ENCODE measurements around the gene HIGD1A. TPM values are rescaled to one million over a fixed set of nuclear protein-coding genes. Genes with fewer than 3 reads are reported as not detected.

HIGD1A gene
- total and polyA plus RNA-seq, 2 of the 4 experiments (the other 2 are of a cell fraction), result 86.6 to 137 TPM

- no CpG with 5 or more reads among the region's 4 CpGs for WGBS, 2 experiments (ENCODE audit: extremely low coverage in 2 of 2, insufficient read length in 1 of 2)
- BruUV-seq (replicated peaks), result no TSS peak
Observed at GRCh38 chr3:42838571-42838970, 34.3 kb upstream of the HIGD1A start.

More at GRCh38 chr3:42838571-42838970, 34.3 kb upstream of the HIGD1A start:
- H3K36me3 ChIP-seq (ENCODE audit: control insufficient read depth, insufficient read depth, low read length), result no peaks in the 10 kb centered on the region
- H2AFZ ChIP-seq (replicated peaks; ENCODE audit: low read length, poor library complexity), result no peak overlapping the region
- dilution Hi-C loops (cut with HindIII; ENCODE audit: low sequenced_read_pairs, unreplicated experiment) (no loop called here), intact Hi-C loops (cut with micrococcal nuclease) (loop anchor here (5.0 kb wide), 1 partner anchor 591 kb away; no protein-coding TSS in a partner anchor), in situ Hi-C loops (cut with MboI; ENCODE audit: low sequenced_read_pairs) (loop anchor here (5.0 kb wide), 1 partner anchor 56 kb away; no protein-coding TSS in a partner anchor)
- H4K5ac ChIP-seq (ENCODE audit: low read depth, low read length), result no peak overlapping the region
- H2AK9ac ChIP-seq (replicated peaks; ENCODE audit: low read depth, low read length, poor library complexity), result no peak overlapping the region
- ChIA-PET POLR2A (ENCODE audit: unreplicated experiment) (no interaction called here), CTCF (interaction anchor here (1.2 to 1.5 kb wide), 2 partner anchors 58 to 59 kb away, joined by 4 read pairs; no protein-coding TSS in a partner anchor)
- H3K27ac ChIP-seq (ENCODE audit: insufficient read depth, low read length), result no peak overlapping the region
- ATAC-seq (ENCODE audit: low read depth) (no peak), DNase-seq (no peak)
- no peak overlapping the region for H3K23ac ChIP-seq (ENCODE audit: low read depth, low read length)
- H4K8ac ChIP-seq (ENCODE audit: low read depth in 2 of 2, low read length in 2 of 2), result no peak overlapping the region
- H3K4me3 ChIP-seq (ENCODE audit: insufficient read depth, low read depth, low read length), result no peak overlapping the region
- H3K27me3 ChIP-seq (ENCODE audit: control insufficient read depth, insufficient read depth, low read length), result peaks cover 35% of the 10 kb centered on the region
- H3K4me1 ChIP-seq (ENCODE audit: control insufficient read depth, insufficient read depth, low read length), result no peaks in the 10 kb centered on the region
- H3K79me1 ChIP-seq (ENCODE audit: low read depth in 1 of 2, low read length in 2 of 2), result no peaks in the 10 kb centered on the region
- H3K9ac ChIP-seq (ENCODE audit: low read depth, low read length), result no peak overlapping the region
- no peak for TF ChIP-seq SMC3 (IDR thresholded peaks at IDR 0.05; ENCODE audit: low read depth, low read length)
- TF ChIP-seq CTCF (conservative IDR thresholded peaks at IDR 0.05; ENCODE audit: low read depth, low read length), result no peak
- no peak for TF ChIP-seq USF2 (IDR thresholded peaks at IDR 0.05; ENCODE audit: low read depth, low read length)
- no peak for TF ChIP-seq POLR2A (IDR thresholded peaks at IDR 0.05; ENCODE audit: low read depth, low read length)
- no peak for TF ChIP-seq CEBPB (IDR thresholded peaks at IDR 0.05; ENCODE audit: low read depth, low read length)
- no peak for TF ChIP-seq MAFK (IDR thresholded peaks at IDR 0.05; ENCODE audit: low read depth, low read length)
- no peak for TF ChIP-seq RAD21 (IDR thresholded peaks at IDR 0.05; ENCODE audit: low read length)
- TF ChIP-seq FOS (IDR thresholded peaks at IDR 0.05; ENCODE audit: low read depth, low read length), result no peak
- TF ChIP-seq BHLHE40 (IDR thresholded peaks at IDR 0.05; ENCODE audit: low read depth, low read length), result no peak
- no peak for TF ChIP-seq ELK1 (IDR thresholded peaks at IDR 0.05; ENCODE audit: borderline replicate concordance, low read depth, low read length)
- no peak for TF ChIP-seq NFE2L2 (IDR thresholded peaks at IDR 0.05; ENCODE audit: low read depth, low read length)
- no peak for TF ChIP-seq MAZ (IDR thresholded peaks at IDR 0.05; ENCODE audit: borderline replicate concordance, low read depth, low read length)
- H2BK5ac ChIP-seq (ENCODE audit: low read depth, low read length, poor library complexity, severe bottlenecking), result no peak overlapping the region
- no peak overlapping the region for H2BK20ac ChIP-seq (ENCODE audit: low read depth, low read length)
- no peak overlapping the region for H3K4ac ChIP-seq (ENCODE audit: low read depth, low read length)
- H3K56ac ChIP-seq (ENCODE audit: extremely low read depth, insufficient read depth, low read length), result no peak overlapping the region
- H4K20me1 ChIP-seq (ENCODE audit: insufficient read depth, low read length), result no peaks in the 10 kb centered on the region
- H2AK5ac ChIP-seq (ENCODE audit: low read depth, low read length), result no peak overlapping the region
- H2BK15ac ChIP-seq (ENCODE audit: low read depth, low read length), result no peak overlapping the region
- H4K91ac ChIP-seq (ENCODE audit: insufficient read depth, low read depth, low read length), result no peak overlapping the region
- H2BK120ac ChIP-seq (ENCODE audit: low read depth, low read length), result no peak overlapping the region
- no peak overlapping the region for H3K14ac ChIP-seq (replicated peaks; ENCODE audit: low read depth, low read length)
- no peaks in the 10 kb centered on the region for H3K9me3 ChIP-seq (ENCODE audit: control insufficient read depth, insufficient read depth, low read length)
- no peak overlapping the region for H3K18ac ChIP-seq (ENCODE audit: low read depth, low read length)
- H3K9me1 ChIP-seq (ENCODE audit: insufficient read depth, low read length), result no peaks in the 10 kb centered on the region
- H3K4me2 ChIP-seq (ENCODE audit: low read depth, low read length), result no peak overlapping the region

Data from IMR-90 (cell line).